PC-9 (cell line): ENCODE measurements around the gene TMX4.

Source experiments
- CTCF ChIP-seq: fragments of 200-600 bp; sonication (generic); conservative IDR thresholded peaks from 2 replicates; pipeline ENCODE4 v1.6.1; 2017; ENCODE audit warnings: mixed run types, antibody characterized with exemption, mild to moderate bottlenecking, moderate library complexity
- EZH2 ChIP-seq: fragments of 200-600 bp; sonication (generic); IDR thresholded peaks from 2 replicates; pipeline ENCODE4 v1.8.0; 2017; ENCODE audit warnings: antibody characterized with exemption, low read depth

DNA sequence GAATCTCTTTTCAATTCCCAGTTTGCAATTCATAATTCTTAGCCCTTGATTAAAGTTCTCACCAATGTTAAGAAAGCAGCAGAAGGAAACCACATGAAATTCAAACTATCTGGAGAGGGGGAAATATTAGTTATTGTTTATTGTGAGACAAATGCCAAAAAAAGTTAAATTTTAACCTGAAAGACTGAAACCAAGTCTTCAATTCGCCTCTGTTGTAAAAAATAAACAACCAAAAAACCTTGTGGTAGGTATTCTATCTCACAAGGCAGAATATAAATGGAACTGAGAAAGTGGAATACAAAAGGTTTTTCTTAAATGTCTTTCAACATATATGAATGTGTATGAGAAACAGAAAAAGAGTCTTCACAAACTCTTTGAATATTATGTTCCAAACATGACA lies 24.8 kb downstream of the TMX4 start:
- TF ChIP-seq CTCF (no peak), EZH2 (no peak)
